ENCODE measurements around the gene PAX5. TPM values are rescaled to one million over a fixed set of nuclear protein-coding genes. Genes with fewer than 3 reads are reported as not detected.
"Not testable (repeated sequence)": the region's sequence is repeated elsewhere in the genome, so short reads cannot be mapped to it uniquely, and the experiment has no call there.

The PAX5 gene
- total RNA-seq, 2 experiments from 2014 or later: 0.21 to 0.27 TPM

DNA sequence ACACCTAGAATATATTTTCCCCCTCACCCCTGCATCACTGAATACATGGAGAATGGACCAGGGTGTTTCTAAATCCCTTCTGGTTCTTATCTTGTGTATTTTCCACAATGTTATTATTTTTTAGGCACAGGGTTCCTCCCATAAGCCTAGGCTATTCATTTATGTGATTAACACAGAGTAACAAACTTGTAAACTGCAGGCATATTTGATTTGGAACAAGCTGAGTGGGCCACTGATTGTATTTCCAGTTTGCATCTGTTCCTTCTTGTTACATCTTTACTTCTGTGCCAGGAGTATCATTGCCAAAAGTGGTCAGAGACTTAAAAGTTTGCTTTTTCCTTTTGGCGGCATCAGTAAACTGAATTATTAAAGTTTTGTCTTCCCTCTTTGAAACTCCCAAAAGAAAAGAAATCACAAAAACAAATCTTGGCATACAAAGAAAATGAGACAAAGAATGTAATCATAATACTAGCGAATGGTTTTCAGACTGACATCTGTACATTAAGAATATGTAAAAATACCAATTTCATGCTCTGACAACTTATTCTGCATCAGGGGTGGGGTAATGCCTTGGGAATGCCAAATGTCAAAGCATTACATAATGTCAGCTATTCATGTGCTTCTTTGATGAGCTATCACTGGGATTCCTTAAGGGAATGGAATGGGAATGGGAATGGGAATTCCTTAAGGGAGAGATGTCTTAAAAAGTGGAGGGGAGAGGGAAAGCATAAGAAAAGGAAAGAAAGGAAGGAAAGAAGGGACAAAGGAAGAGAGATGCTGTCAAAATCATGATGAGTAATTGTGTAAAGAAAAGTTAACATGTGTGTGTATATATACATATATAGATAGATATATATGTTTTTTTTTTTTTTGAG, 22.2 kb upstream of the PAX5 start:
- no peaks in the 10 kb centered on the region for H3K9me3 Mint-ChIP-seq
- no peaks in the 10 kb centered on the region for H3K4me1 Mint-ChIP-seq (ENCODE audit: low read depth)
- no peak for DNase-seq
- H3K4me3 Mint-ChIP-seq: no peak overlapping the region
- CTCF ChIA-PET: no interaction called here
- intact Hi-C loops (cut with micrococcal nuclease): no loop called here
- H3K36me3 Mint-ChIP-seq (ENCODE audit: low read depth): no peaks in the 10 kb centered on the region
- H3K27me3 Mint-ChIP-seq (ENCODE audit: low read depth): peaks cover 26% of the 10 kb centered on the region
- H3K27ac Mint-ChIP-seq: no peak overlapping the region

DNA sequence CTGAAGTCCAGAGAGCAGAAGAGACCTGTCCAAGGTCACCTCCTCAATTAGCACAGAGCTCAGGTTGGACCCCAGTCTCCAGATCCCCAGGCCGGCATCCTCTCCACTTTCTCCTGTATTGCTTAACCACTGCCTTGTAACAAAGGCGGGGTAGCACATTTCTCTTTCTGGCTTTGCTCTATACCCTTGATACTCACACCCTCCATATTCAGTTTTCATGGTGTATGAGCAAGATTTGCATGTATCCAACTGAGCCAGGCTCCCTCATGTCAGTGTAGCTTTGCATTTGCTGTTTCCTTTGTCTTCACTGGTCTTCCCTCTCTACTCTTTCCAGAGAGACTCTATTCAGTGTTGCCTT, 20.3 kb upstream of the PAX5 start:
- H3K36me3 Mint-ChIP-seq (ENCODE audit: low read depth); H3K9me3 Mint-ChIP-seq; intact Hi-C loops (cut with micrococcal nuclease); DNase-seq; H3K4me1 Mint-ChIP-seq (ENCODE audit: low read depth); H3K27ac Mint-ChIP-seq; CTCF ChIA-PET; H3K4me3 Mint-ChIP-seq: not testable (repeated sequence)
- peaks cover 35% of the 10 kb centered on the region for H3K27me3 Mint-ChIP-seq (ENCODE audit: low read depth)

GRCh38 chr9:37053684-37054362, 19.8 kb upstream of the PAX5 start:
- no peak for DNase-seq
- Mint-ChIP-seq H3K36me3 (ENCODE audit: low read depth) (no peaks in the 10 kb centered on the region), H3K27me3 (ENCODE audit: low read depth) (peaks cover 35% of the 10 kb centered on the region), H3K4me3 (no peak overlapping the region), H3K9me3 (no peaks in the 10 kb centered on the region), H3K27ac (no peak overlapping the region), H3K4me1 (ENCODE audit: low read depth) (no peaks in the 10 kb centered on the region)
- CTCF ChIA-PET: interaction anchor here (0.6 kb wide), 1 partner anchor 9 kb away, joined by 3 read pairs; no protein-coding TSS in a partner anchor
- intact Hi-C loops (cut with micrococcal nuclease): no loop called here

DNA sequence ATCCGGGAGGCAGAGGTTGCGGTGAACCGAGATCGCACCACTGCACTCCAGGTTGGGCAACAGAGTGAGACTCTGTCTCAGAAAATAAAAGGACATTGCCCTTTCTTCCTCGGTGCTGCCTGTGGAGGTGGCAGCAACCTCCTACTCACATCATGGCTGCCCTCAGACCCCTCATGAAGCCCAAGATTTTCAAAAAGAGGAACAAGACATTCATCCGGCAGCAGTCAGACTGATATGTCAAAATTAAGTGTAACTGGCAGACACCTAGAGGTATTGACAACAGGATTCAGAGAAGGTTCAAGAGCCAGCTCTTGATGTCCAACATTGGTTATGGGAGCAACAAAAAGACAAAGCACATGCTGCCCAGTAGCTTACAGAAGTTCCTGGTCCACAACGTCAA, 12.6 kb upstream of the PAX5 start:
- Mint-ChIP-seq H3K4me1 (ENCODE audit: low read depth) (no peaks in the 10 kb centered on the region), H3K36me3 (ENCODE audit: low read depth) (no peaks in the 10 kb centered on the region), H3K27me3 (ENCODE audit: low read depth) (peaks cover 34% of the 10 kb centered on the region), H3K9me3 (no peaks in the 10 kb centered on the region), H3K4me3 (no peak overlapping the region), H3K27ac (no peak overlapping the region)
- CTCF ChIA-PET: no interaction called here
- DNase-seq: no peak
- intact Hi-C loops (cut with micrococcal nuclease): no loop called here

DNA sequence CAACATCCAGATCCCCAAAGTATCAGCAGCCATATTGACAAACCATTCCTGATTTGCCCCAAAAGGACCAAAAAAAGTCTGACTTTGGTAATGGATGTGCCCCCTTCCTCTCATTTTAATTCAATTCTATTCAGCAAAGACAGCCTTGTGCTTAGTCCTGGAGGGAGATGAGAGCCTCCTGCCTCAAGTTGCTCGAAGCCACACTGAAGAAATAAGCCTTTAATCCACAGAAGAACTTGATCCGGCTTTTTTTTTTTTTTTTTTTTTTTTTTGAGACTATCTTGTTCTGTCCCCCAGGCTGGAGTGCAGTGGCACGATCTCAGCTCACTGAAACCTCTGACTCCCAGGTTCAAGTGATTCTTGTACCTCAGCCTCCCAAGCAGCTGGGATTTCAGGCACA, 8.4 kb upstream of the PAX5 start:
- H3K27ac Mint-ChIP-seq: no peak overlapping the region
- no peak overlapping the region for H3K4me3 Mint-ChIP-seq
- CTCF ChIA-PET: interaction anchor here (0.5 kb wide), 1 partner anchor 307 kb away, joined by 8 read pairs; no protein-coding TSS in a partner anchor
- no peaks in the 10 kb centered on the region for H3K9me3 Mint-ChIP-seq
- intact Hi-C loops (cut with micrococcal nuclease): no loop called here
- no peak for DNase-seq
- no peaks in the 10 kb centered on the region for H3K36me3 Mint-ChIP-seq (ENCODE audit: low read depth)
- H3K4me1 Mint-ChIP-seq (ENCODE audit: low read depth): peaks cover 4% of the 10 kb centered on the region
- H3K27me3 Mint-ChIP-seq (ENCODE audit: low read depth): peaks cover 58% of the 10 kb centered on the region

GRCh38 chr9:37040508-37041127, 6.5 kb upstream of the PAX5 start:
- no peak for DNase-seq
- CTCF ChIA-PET: interaction anchor here (0.6 kb wide), 2 partner anchors 34 to 494 kb away, joined by 3 to 4 read pairs; no protein-coding TSS in a partner anchor
- intact Hi-C loops (cut with micrococcal nuclease): no loop called here
- Mint-ChIP-seq H3K27me3 (ENCODE audit: low read depth) (peaks cover 65% of the 10 kb centered on the region), H3K9me3 (no peaks in the 10 kb centered on the region), H3K36me3 (ENCODE audit: low read depth) (no peaks in the 10 kb centered on the region), H3K4me3 (no peak overlapping the region), H3K27ac (no peak overlapping the region), H3K4me1 (ENCODE audit: low read depth) (peaks cover 17% of the 10 kb centered on the region)

DNA sequence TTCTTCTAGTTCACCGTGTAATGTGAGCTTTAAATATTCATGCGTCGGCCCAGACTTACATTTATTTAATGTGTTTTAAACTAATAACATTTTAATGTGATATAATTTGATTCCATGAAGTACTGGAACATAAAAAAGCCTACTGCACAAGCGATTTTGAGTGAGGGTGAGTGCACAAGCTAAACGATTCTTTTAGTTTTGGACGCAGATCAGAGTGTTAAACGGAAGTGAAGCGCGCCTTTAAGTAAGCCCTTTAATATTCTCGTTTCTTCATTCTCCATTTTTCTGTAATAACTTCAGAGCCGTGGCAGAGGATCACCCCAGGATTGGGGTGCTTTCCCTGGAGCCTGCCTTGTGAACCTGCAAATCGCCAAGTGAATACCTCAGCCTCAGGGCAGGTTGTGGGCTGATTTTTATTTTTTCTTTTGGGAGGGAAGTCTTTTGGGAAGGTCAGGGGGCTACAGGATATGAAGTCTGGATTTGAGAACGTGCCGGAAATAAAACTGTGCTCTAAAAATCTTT, 4.9 kb upstream of the PAX5 start:
- H3K4me3 Mint-ChIP-seq: no peak overlapping the region
- H3K36me3 Mint-ChIP-seq (ENCODE audit: low read depth): no peaks in the 10 kb centered on the region
- H3K27me3 Mint-ChIP-seq (ENCODE audit: low read depth): peaks cover 69% of the 10 kb centered on the region
- peaks cover 26% of the 10 kb centered on the region for H3K4me1 Mint-ChIP-seq (ENCODE audit: low read depth)
- no peak for DNase-seq
- no peak overlapping the region for H3K27ac Mint-ChIP-seq
- intact Hi-C loops (cut with micrococcal nuclease): no loop called here
- CTCF ChIA-PET: no interaction called here
- no peaks in the 10 kb centered on the region for H3K9me3 Mint-ChIP-seq

GRCh38 chr9:37038302-37038942, 4.4 kb upstream of the PAX5 start:
- Mint-ChIP-seq H3K36me3 (ENCODE audit: low read depth) (no peaks in the 10 kb centered on the region), H3K27ac (no peak overlapping the region), H3K27me3 (ENCODE audit: low read depth) (peaks cover 69% of the 10 kb centered on the region), H3K9me3 (no peaks in the 10 kb centered on the region), H3K4me1 (ENCODE audit: low read depth) (peaks cover 30% of the 10 kb centered on the region), H3K4me3 (peak overlapping the region; percentile 40)
- no peak for DNase-seq
- intact Hi-C loops (cut with micrococcal nuclease): no loop called here
- CTCF ChIA-PET: no interaction called here

GRCh38 chr9:37037503-37038301, 3.6 kb upstream of the PAX5 start:
- Mint-ChIP-seq H3K36me3 (ENCODE audit: low read depth) (no peaks in the 10 kb centered on the region), H3K9me3 (no peaks in the 10 kb centered on the region), H3K27me3 (ENCODE audit: low read depth) (peaks cover 75% of the 10 kb centered on the region), H3K27ac (no peak overlapping the region), H3K4me1 (ENCODE audit: low read depth) (peaks cover 30% of the 10 kb centered on the region), H3K4me3 (peak overlapping the region; percentile 81)
- CTCF ChIA-PET: interaction anchor here (0.7 to 0.9 kb wide), 2 partner anchors 52 to 83 kb away, joined by 3 to 4 read pairs; partner anchors contain the start of gene ZCCHC7
- DNase-seq: peak; percentile 36
- intact Hi-C loops (cut with micrococcal nuclease): loop anchor here (1.0 kb wide), 2 partner anchors 10 to 42 kb away; no protein-coding TSS in a partner anchor

- no peaks in the 10 kb centered on the region for H3K36me3 Mint-ChIP-seq (ENCODE audit: low read depth)
- CTCF ChIA-PET: interaction anchor here (0.7 to 0.9 kb wide), 2 partner anchors 53 to 84 kb away, joined by 3 to 4 read pairs; partner anchors contain the start of gene ZCCHC7
- no peak overlapping the region for H3K27ac Mint-ChIP-seq
- H3K9me3 Mint-ChIP-seq: no peaks in the 10 kb centered on the region
- peak; percentile 51 for DNase-seq
- H3K4me3 Mint-ChIP-seq: peak overlapping the region; percentile 81
- peaks cover 30% of the 10 kb centered on the region for H3K4me1 Mint-ChIP-seq (ENCODE audit: low read depth)
- intact Hi-C loops (cut with micrococcal nuclease): loop anchor here (1.0 kb wide), 2 partner anchors 10 to 42 kb away; no protein-coding TSS in a partner anchor
- H3K27me3 Mint-ChIP-seq (ENCODE audit: low read depth): peaks cover 80% of the 10 kb centered on the region
Measured at GRCh38 chr9:37036776-37037502, 2.9 kb upstream of the PAX5 start.

DNA sequence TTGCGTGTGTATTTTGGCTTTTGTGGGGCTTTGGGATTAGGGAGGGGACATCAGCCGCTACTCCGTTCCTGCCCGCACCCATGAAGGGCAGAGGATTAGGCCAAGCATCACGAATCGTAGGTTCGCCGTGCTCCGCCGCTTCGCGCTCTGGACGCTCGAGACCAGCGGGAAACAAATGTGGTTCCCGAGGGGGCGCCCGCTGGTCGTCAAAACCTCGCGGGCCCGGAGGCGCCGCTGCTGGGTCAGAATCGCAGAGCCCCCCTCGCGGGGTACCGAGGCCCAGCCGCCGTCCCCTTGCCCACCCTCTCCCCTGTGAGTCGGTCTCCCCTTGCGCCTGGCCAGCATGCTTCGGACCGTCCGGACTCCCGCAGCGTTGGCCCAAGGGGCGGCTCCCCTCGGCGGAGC, 2.3 kb upstream of the PAX5 start:
- peaks cover 30% of the 10 kb centered on the region for H3K4me1 Mint-ChIP-seq (ENCODE audit: low read depth)
- peak overlapping the region; percentile 81 for H3K4me3 Mint-ChIP-seq
- H3K27ac Mint-ChIP-seq: no peak overlapping the region
- H3K9me3 Mint-ChIP-seq: no peaks in the 10 kb centered on the region
- peaks cover 80% of the 10 kb centered on the region for H3K27me3 Mint-ChIP-seq (ENCODE audit: low read depth)
- no peak for DNase-seq
- CTCF ChIA-PET: interaction anchor here (0.9 kb wide), 1 partner anchor 85 kb away, joined by 4 read pairs; the partner anchor contains the start of gene ZCCHC7
- intact Hi-C loops (cut with micrococcal nuclease): no loop called here
- H3K36me3 Mint-ChIP-seq (ENCODE audit: low read depth): no peaks in the 10 kb centered on the region

All from activated naive CD4-positive, alpha-beta T cell treated with anti-CD3 and anti-CD28 coated beads for 36 hours (primary cell).